ENCODE data around the gene RGS21. TPM values are rescaled to one million over a fixed set of nuclear protein-coding genes. Genes with fewer than 3 reads are reported as not detected.

Gene RGS21
- total and polyA plus RNA-seq, 2 of the 4 experiments (the other 2 are of a cell fraction), result not detected

DNA sequence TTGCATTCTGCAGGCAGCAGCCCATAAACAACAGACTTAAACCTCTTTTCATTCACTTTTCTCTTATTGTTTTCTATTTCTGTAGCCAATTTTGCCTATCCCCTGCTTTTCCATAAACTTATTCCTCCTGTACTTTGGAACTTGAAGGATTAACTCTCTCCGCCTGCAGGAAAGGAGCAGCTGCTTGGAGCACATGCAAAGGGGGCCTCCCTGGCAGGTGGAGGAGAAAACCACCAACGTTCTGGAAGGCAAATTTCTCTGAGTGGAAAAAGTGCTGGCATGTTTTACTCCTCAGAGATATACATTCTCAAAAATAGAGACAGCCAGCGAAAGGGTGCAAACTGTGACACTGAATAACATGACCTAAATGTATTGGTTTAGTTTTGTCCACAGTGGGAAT, 33.6 kb downstream of the RGS21 start:
- H4K91ac ChIP-seq (ENCODE audit: insufficient read depth, low read depth, low read length), result no peak overlapping the region
- H3K18ac ChIP-seq (ENCODE audit: low read depth, low read length), result no peak overlapping the region
- no peak overlapping the region for H3K9ac ChIP-seq (ENCODE audit: low read depth, low read length)
- no TSS peak for BruUV-seq (replicated peaks)
- no peak overlapping the region for H3K4me2 ChIP-seq (ENCODE audit: low read depth, low read length)
- TF ChIP-seq, protein P1, sequence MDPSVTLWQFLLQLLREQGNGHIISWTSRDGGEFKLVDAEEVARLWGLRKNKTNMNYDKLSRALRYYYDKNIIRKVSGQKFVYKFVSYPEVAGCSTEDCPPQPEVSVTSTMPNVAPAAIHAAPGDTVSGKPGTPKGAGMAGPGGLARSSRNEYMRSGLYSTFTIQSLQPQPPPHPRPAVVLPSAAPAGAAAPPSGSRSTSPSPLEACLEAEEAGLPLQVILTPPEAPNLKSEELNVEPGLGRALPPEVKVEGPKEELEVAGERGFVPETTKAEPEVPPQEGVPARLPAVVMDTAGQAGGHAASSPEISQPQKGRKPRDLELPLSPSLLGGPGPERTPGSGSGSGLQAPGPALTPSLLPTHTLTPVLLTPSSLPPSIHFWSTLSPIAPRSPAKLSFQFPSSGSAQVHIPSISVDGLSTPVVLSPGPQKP (IDR thresholded peaks at IDR 0.05; ENCODE audit: borderline replicate concordance, low read depth, low read length), result no peak
- no peak for TF ChIP-seq POLR2A (IDR thresholded peaks at IDR 0.05; ENCODE audit: low read depth, low read length)
- TF ChIP-seq CHD1 (IDR thresholded peaks at IDR 0.05; ENCODE audit: low read depth, low read length), result no peak
- no peak for TF ChIP-seq RCOR1 (IDR thresholded peaks at IDR 0.05; ENCODE audit: insufficient replicate concordance, low read length)
- no peak overlapping the region for H2BK120ac ChIP-seq (ENCODE audit: low read depth, low read length)
- dilution Hi-C loops (cut with HindIII; ENCODE audit: low sequenced_read_pairs, unreplicated experiment), result no loop called here
- H3K36me3 ChIP-seq (ENCODE audit: control insufficient read depth, insufficient read depth, low read length), result no peaks in the 10 kb centered on the region
- POLR2A ChIA-PET (ENCODE audit: unreplicated experiment), result no interaction called here
- H3K23ac ChIP-seq (ENCODE audit: low read depth, low read length), result no peak overlapping the region
- no peak overlapping the region for H3K27ac ChIP-seq (ENCODE audit: insufficient read depth, low read length)
- no peaks in the 10 kb centered on the region for H3K79me1 ChIP-seq (ENCODE audit: low read depth in 1 of 2, low read length in 2 of 2)
- no peaks in the 10 kb centered on the region for H3K9me1 ChIP-seq (ENCODE audit: insufficient read depth, low read length)
- intact Hi-C loops (cut with micrococcal nuclease), result no loop called here
- no peak overlapping the region for H4K8ac ChIP-seq (ENCODE audit: low read depth in 2 of 2, low read length in 2 of 2)
- H2AFZ ChIP-seq (replicated peaks; ENCODE audit: low read length, poor library complexity), result no peak overlapping the region
- no peak overlapping the region for H2AK9ac ChIP-seq (replicated peaks; ENCODE audit: low read depth, low read length, poor library complexity)
- H3K4ac ChIP-seq (ENCODE audit: low read depth, low read length), result no peak overlapping the region
- H3K56ac ChIP-seq (ENCODE audit: extremely low read depth, insufficient read depth, low read length), result no peak overlapping the region
- no peak overlapping the region for H2BK5ac ChIP-seq (ENCODE audit: low read depth, low read length, poor library complexity, severe bottlenecking)
- ATAC-seq (ENCODE audit: low read depth) (no peak), DNase-seq (no peak)
- CTCF ChIA-PET, result interaction anchor here (0.6 kb wide), 1 partner anchor 382 kb away, joined by 3 read pairs; no protein-coding TSS in a partner anchor
- no peaks in the 10 kb centered on the region for H4K20me1 ChIP-seq (ENCODE audit: insufficient read depth, low read length)
- H2BK20ac ChIP-seq (ENCODE audit: low read depth, low read length), result no peak overlapping the region
- WGBS, 2 experiments (ENCODE audit: extremely low coverage in 2 of 2, insufficient read length in 1 of 2), result no CpG with 5 or more reads among the region's 3 CpGs
- no peaks in the 10 kb centered on the region for H3K4me1 ChIP-seq (ENCODE audit: control insufficient read depth, insufficient read depth, low read length)
- H3K27me3 ChIP-seq (ENCODE audit: control insufficient read depth, insufficient read depth, low read length), result no peaks in the 10 kb centered on the region
- H3K14ac ChIP-seq (replicated peaks; ENCODE audit: low read depth, low read length), result no peak overlapping the region
- H2BK15ac ChIP-seq (ENCODE audit: low read depth, low read length), result no peak overlapping the region
- no peak overlapping the region for H2AK5ac ChIP-seq (ENCODE audit: low read depth, low read length)
- in situ Hi-C loops (cut with MboI; ENCODE audit: low sequenced_read_pairs), result no loop called here
- no peak overlapping the region for H3K4me3 ChIP-seq (ENCODE audit: insufficient read depth, low read depth, low read length)
- H4K5ac ChIP-seq (ENCODE audit: low read depth, low read length), result no peak overlapping the region
- no peaks in the 10 kb centered on the region for H3K9me3 ChIP-seq (ENCODE audit: control insufficient read depth, insufficient read depth, low read length)

Data from IMR-90 (cell line).